ENCODE results near the gene ADGRL3. TPM values are rescaled to one million over a fixed set of nuclear protein-coding genes. Genes with fewer than 3 reads are reported as not detected.
"Not testable (repeated sequence)": the region's sequence is repeated elsewhere in the genome, so short reads cannot be mapped to it uniquely, and the experiment has no call there.

Gene ADGRL3
- total RNA-seq, 1 donor from 2014 or later: 44.8 TPM

DNA sequence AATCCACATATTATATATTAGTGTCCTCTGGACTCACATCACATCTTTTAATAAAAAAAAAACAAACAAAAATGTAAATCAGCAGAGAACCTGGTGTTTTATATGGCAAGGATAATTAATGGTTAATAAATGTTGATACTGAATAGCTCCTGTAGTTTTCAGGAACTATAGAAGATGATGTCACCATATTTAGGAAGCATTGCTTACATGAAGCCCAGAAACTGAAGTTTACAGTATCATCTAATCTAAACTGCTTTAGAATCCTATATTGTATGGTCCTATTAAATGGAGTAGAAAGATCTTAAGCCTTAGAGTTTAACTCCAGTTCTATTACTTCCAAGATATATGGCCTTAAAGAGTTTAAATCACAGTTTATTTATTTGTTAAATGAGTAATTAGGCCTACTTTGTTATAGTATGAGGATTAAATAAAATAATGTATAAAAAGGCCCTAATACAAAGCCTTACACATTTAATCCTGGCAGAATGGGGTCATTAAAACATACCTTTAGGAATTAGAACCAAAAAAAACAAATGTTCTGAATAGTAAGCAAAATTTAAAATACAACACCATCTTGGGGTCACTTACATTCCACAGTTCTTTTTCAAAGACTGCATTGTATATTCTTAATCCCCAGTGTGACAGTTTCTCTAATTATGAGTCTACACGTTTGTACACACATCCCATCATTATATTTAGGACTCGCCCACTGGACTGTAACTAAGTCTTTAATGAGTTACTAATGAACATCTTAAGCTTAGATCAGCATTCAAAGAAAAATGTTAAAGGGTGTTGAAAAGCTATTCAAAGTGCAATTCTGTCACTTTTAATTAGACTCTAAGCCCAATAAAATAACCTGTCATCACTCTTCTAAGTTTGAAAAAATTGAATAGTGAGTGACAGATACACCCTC, 305.9 kb downstream of the ADGRL3 start:
- no peak overlapping the region for H3K27ac Mint-ChIP-seq (ENCODE audit: unreplicated experiment)
- DNase-seq (ENCODE audit: low spot score): no peak
- H3K4me1 Mint-ChIP-seq (ENCODE audit: unreplicated experiment): peaks cover 6% of the 10 kb centered on the region
- H3K9me3 Mint-ChIP-seq (ENCODE audit: unreplicated experiment): no peaks in the 10 kb centered on the region
- H3K27me3 Mint-ChIP-seq (ENCODE audit: unreplicated experiment): peaks cover 6% of the 10 kb centered on the region
- H3K36me3 Mint-ChIP-seq (ENCODE audit: low read depth, unreplicated experiment): no peaks in the 10 kb centered on the region
- TF ChIP-seq, protein P1, sequence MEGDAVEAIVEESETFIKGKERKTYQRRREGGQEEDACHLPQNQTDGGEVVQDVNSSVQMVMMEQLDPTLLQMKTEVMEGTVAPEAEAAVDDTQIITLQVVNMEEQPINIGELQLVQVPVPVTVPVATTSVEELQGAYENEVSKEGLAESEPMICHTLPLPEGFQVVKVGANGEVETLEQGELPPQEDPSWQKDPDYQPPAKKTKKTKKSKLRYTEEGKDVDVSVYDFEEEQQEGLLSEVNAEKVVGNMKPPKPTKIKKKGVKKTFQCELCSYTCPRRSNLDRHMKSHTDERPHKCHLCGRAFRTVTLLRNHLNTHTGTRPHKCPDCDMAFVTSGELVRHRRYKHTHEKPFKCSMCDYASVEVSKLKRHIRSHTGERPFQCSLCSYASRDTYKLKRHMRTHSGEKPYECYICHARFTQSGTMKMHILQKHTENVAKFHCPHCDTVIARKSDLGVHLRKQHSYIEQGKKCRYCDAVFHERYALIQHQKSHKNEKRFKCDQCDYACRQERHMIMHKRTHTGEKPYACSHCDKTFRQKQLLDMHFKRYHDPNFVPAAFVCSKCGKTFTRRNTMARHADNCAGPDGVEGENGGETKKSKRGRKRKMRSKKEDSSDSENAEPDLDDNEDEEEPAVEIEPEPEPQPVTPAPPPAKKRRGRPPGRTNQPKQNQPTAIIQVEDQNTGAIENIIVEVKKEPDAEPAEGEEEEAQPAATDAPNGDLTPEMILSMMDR (IDR thresholded peaks at IDR 0.05; ENCODE audit: unreplicated experiment): no peak
- H3K4me3 Mint-ChIP-seq (ENCODE audit: unreplicated experiment): no peak overlapping the region

DNA sequence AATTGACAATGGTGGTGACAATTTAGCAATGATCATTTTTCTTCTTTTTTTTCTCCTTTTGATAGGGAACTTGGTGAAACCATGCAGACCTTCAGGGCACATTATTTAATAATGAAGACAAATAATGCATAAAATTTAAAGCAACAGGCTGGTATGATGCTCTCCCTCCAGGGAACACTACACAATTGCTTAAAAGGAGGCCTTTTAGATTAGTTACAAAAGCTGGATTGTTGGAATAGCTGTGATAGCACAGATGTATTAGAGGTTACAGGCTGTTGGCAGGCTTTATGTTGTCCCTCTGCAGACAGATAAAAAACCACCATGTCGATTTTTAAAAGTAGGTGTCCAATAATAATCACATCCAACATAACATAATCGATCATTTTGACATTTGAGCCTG, 307.0 kb downstream of the ADGRL3 start:
- Mint-ChIP-seq H3K4me3 (ENCODE audit: unreplicated experiment) (no peak overlapping the region), H3K36me3 (ENCODE audit: low read depth, unreplicated experiment) (no peaks in the 10 kb centered on the region), H3K4me1 (ENCODE audit: unreplicated experiment) (peaks cover under 1% of the 10 kb centered on the region), H3K27ac (ENCODE audit: unreplicated experiment) (no peak overlapping the region), H3K9me3 (ENCODE audit: unreplicated experiment) (no peaks in the 10 kb centered on the region), H3K27me3 (ENCODE audit: unreplicated experiment) (peaks cover 6% of the 10 kb centered on the region)
- TF ChIP-seq, protein P1 (IDR thresholded peaks at IDR 0.05; ENCODE audit: unreplicated experiment): no peak
- DNase-seq (ENCODE audit: low spot score): no peak

DNA sequence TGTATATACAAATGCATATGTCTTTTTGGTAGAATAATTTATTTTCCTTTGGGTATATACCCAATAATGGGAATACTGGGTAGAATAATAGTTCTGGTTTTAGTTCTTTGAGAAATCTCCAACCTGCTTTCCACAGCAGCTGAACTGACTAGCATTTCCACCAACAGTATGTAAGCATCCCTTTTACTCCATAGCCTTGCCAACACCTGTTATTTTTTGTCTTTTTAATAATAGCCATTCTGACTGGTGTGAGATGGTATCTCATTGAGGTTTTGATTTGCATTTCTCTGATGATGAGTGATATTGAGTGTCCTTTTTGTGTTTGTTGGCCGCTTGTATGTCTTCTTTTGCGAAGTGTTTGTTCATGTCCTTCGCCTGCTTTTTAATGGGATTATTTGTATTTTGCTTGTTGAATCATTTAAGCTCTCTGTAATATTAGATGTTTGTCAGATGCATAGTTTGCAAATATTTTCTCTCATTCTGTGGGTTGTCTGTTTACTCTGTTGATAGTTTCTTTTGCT, 309.7 kb downstream of the ADGRL3 start:
- not testable (repeated sequence) for DNase-seq (ENCODE audit: low spot score); H3K36me3 Mint-ChIP-seq (ENCODE audit: low read depth, unreplicated experiment); H3K4me3 Mint-ChIP-seq (ENCODE audit: unreplicated experiment); H3K9me3 Mint-ChIP-seq (ENCODE audit: unreplicated experiment); H3K4me1 Mint-ChIP-seq (ENCODE audit: unreplicated experiment); H3K27me3 Mint-ChIP-seq (ENCODE audit: unreplicated experiment); H3K27ac Mint-ChIP-seq (ENCODE audit: unreplicated experiment)

GRCh38 chr4:61511716-61512488, 311.8 kb downstream of the ADGRL3 start:
- no peak for DNase-seq (ENCODE audit: low spot score)
- no peak overlapping the region for H3K4me3 Mint-ChIP-seq (ENCODE audit: unreplicated experiment)
- no peak overlapping the region for H3K27ac Mint-ChIP-seq (ENCODE audit: unreplicated experiment)
- H3K36me3 Mint-ChIP-seq (ENCODE audit: low read depth, unreplicated experiment): no peaks in the 10 kb centered on the region
- peaks cover 4% of the 10 kb centered on the region for H3K4me1 Mint-ChIP-seq (ENCODE audit: unreplicated experiment)
- TF ChIP-seq, protein P1 (IDR thresholded peaks at IDR 0.05; ENCODE audit: unreplicated experiment): no peak
- peaks cover 6% of the 10 kb centered on the region for H3K27me3 Mint-ChIP-seq (ENCODE audit: unreplicated experiment)
- H3K9me3 Mint-ChIP-seq (ENCODE audit: unreplicated experiment): no peaks in the 10 kb centered on the region

DNA sequence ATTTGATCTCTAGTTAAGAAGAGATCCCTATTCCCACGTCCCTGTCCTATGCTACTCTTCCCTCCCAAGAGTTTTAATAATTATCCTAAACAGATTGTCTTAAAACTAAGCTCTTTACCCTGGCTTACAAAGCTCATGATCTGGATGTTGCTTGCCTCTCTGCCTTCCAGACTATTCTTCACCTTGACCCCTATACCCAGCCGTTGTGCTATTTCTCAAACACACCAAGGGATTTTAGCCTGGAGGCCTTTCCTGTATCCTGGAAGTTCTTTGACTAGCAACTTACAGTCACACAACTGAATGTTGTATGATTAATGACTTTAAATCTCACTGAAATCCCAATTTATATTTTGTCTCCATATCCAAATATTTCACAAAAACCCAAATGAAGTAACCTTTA, 314.9 kb downstream of the ADGRL3 start:
- TF ChIP-seq, protein P1 (IDR thresholded peaks at IDR 0.05; ENCODE audit: unreplicated experiment): no peak

More for the DNA sequence above, 314.9 kb downstream of the ADGRL3 start:
- H3K27me3 Mint-ChIP-seq (ENCODE audit: unreplicated experiment): peaks cover 3% of the 10 kb centered on the region
- no peak for DNase-seq (ENCODE audit: low spot score)
- no peaks in the 10 kb centered on the region for H3K36me3 Mint-ChIP-seq (ENCODE audit: low read depth, unreplicated experiment)
- H3K9me3 Mint-ChIP-seq (ENCODE audit: unreplicated experiment): no peaks in the 10 kb centered on the region
- no peak overlapping the region for H3K4me3 Mint-ChIP-seq (ENCODE audit: unreplicated experiment)
- H3K27ac Mint-ChIP-seq (ENCODE audit: unreplicated experiment): no peak overlapping the region
- H3K4me1 Mint-ChIP-seq (ENCODE audit: unreplicated experiment): peaks cover 4% of the 10 kb centered on the region

All from endothelial cell (in vitro differentiated cells).